Choroid plexus epithelial cell (primary cell): ENCODE measurements around the gene KCNC4.

Source experiments
- DNase-seq: peaks from one replicate; pipeline ENCODE4 v3.0.0-alpha.2; 2010; ENCODE audit warnings: low read depth
- H3K4me3 ChIP-seq: 2 replicates; pipeline ENCODE4 v1.5.1; 2011; ENCODE audit warnings: low read depth, mild to moderate bottlenecking, control low read depth, low read length, moderate library complexity
- CTCF ChIP-seq: conservative IDR thresholded peaks from 2 replicates; pipeline ENCODE4 v1.5.1; 2011; ENCODE audit warnings: low read depth, mild to moderate bottlenecking, control low read depth, inconsistent platforms, low read length, moderate library complexity

Gene KCNC4

GRCh38 chr1:110229348-110230001 is 19.4 kb downstream of the KCNC4 start:
- DNase-seq, result no peak
- H3K4me3 ChIP-seq, result no peak overlapping the region
- TF ChIP-seq CTCF, result no peak

- no peak for DNase-seq
- no peak for TF ChIP-seq CTCF
- no peak overlapping the region for H3K4me3 ChIP-seq
Measured at GRCh38 chr1:110230381-110231199, 20.5 kb downstream of the KCNC4 start.

- no peak overlapping the region for H3K4me3 ChIP-seq
- no peak for DNase-seq
- TF ChIP-seq CTCF, result no peak
Measured at GRCh38 chr1:110233861-110234260, 23.7 kb downstream of the KCNC4 start.

GRCh38 chr1:110234691-110235090 is 24.6 kb downstream of the KCNC4 start:
- no peak overlapping the region for H3K4me3 ChIP-seq
- no peak for DNase-seq

GRCh38 chr1:110235181-110235833 is 25.2 kb downstream of the KCNC4 start:
- no peak overlapping the region for H3K4me3 ChIP-seq
- no peak for DNase-seq
- no peak for TF ChIP-seq CTCF

More at GRCh38 chr1:110234691-110235090, 24.6 kb downstream of the KCNC4 start:
- no peak for TF ChIP-seq CTCF

GRCh38 chr1:110235834-110236682 is 25.9 kb downstream of the KCNC4 start:
- H3K4me3 ChIP-seq, result no peak overlapping the region
- no peak for TF ChIP-seq CTCF
- DNase-seq, result peak; percentile 70
